ENCODE data around the gene FRMPD2. TPM values are rescaled to one million over a fixed set of nuclear protein-coding genes. Genes with fewer than 3 reads are reported as not detected.
A peak's percentile ranks its signal among the peaks of the same experiment; 100 is the strongest.

The FRMPD2 gene
- total and polyA plus RNA-seq, 2 experiments from 2014 or later, result not detected

DNA sequence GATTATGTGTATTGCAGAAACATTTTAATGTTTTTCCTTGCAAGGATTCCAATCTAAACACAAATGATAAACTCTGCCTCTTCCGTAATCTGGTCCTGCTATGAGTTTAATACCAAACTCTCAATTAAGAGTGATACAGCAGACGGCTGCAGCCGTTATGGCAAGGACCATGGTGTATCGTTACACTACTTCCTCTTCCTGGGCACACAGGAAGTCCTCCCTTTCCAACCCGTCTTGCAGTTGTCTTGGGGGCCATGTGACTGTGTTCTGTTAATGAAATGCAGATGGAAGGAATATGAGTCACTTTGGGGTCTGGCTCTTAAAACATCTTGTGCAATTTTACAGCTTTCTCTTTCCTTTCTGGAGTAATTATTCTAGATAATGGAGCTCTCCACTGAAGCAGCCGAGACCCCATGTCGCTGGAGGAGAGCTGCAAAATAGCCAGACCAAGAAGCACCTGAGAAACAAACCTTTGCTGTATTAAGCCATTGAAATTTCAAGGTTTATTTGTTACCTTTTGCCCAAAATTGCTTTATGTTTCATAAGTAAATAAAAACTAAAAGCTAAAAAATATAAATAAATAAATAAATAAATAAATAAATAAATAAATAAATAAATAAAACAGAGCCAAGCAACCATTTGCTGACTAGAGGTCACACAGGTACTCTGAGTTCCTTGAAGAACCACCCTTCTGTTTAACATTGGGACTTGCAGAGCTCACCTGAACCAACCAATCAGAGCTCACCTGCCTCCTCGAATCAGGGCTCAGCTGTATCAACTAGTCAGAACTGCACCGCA is 74.7 kb downstream of the FRMPD2 start:
- H3F3A ChIP-seq (replicated peaks; ENCODE audit: low read depth), result no peaks in the 10 kb centered on the region
- no peak overlapping the region for H3K4me3 ChIP-seq
- no peaks in the 10 kb centered on the region for H3K36me3 ChIP-seq (ENCODE audit: insufficient read depth)
- DNase-seq (ENCODE audit: low spot score) (no peak), ATAC-seq (no peak)
- Mint-ChIP-seq H3K36me3 (ENCODE audit: low read depth) (no peaks in the 10 kb centered on the region), H3K27ac (no peak overlapping the region), H3K9me3 (no peaks in the 10 kb centered on the region), H3K27me3 (ENCODE audit: insufficient read depth, low read depth, poor library complexity) (no peaks in the 10 kb centered on the region), H3K4me3 (no peak overlapping the region), H3K4me1 (no peaks in the 10 kb centered on the region; the same call in 2 of the 3 replicates)
- H3K27ac ChIP-seq (ENCODE audit: low read depth), result no peak overlapping the region
- no peaks in the 10 kb centered on the region for H3K79me2 ChIP-seq (replicated peaks; ENCODE audit: insufficient read depth)
- TF ChIP-seq ZNF114 (CRISPR knock-in tag; IDR thresholded peaks at IDR 0.05) (no peak), JUNB (IDR thresholded peaks at IDR 0.05; ENCODE audit: unreplicated experiment) (no peak), NANOG (IDR thresholded peaks at IDR 0.05; ENCODE audit: borderline replicate concordance) (no peak), EZH2 (IDR thresholded peaks at IDR 0.05; ENCODE audit: low read depth, unreplicated experiment) (no peak), EZH2phosphoT487 (IDR thresholded peaks at IDR 0.05; ENCODE audit: unreplicated experiment) (no peak), STAT1 (IDR thresholded peaks at IDR 0.05; ENCODE audit: unreplicated experiment) (no peak), CREB1 (CRISPR knock-in tag; IDR thresholded peaks at IDR 0.05; ENCODE audit: low read depth) (no peak), POLR2AphosphoS5 (IDR thresholded peaks at IDR 0.05; ENCODE audit: low read depth) (no peak), ZNF331 (CRISPR knock-in tag; IDR thresholded peaks at IDR 0.05; ENCODE audit: low read depth) (no peak)
- TF ChIP-seq, protein P1, sequence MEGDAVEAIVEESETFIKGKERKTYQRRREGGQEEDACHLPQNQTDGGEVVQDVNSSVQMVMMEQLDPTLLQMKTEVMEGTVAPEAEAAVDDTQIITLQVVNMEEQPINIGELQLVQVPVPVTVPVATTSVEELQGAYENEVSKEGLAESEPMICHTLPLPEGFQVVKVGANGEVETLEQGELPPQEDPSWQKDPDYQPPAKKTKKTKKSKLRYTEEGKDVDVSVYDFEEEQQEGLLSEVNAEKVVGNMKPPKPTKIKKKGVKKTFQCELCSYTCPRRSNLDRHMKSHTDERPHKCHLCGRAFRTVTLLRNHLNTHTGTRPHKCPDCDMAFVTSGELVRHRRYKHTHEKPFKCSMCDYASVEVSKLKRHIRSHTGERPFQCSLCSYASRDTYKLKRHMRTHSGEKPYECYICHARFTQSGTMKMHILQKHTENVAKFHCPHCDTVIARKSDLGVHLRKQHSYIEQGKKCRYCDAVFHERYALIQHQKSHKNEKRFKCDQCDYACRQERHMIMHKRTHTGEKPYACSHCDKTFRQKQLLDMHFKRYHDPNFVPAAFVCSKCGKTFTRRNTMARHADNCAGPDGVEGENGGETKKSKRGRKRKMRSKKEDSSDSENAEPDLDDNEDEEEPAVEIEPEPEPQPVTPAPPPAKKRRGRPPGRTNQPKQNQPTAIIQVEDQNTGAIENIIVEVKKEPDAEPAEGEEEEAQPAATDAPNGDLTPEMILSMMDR (conservative IDR thresholded peaks at IDR 0.05; ENCODE audit: low read depth in 2 of 2), result no peak
- TF ChIP-seq, protein P2, sequence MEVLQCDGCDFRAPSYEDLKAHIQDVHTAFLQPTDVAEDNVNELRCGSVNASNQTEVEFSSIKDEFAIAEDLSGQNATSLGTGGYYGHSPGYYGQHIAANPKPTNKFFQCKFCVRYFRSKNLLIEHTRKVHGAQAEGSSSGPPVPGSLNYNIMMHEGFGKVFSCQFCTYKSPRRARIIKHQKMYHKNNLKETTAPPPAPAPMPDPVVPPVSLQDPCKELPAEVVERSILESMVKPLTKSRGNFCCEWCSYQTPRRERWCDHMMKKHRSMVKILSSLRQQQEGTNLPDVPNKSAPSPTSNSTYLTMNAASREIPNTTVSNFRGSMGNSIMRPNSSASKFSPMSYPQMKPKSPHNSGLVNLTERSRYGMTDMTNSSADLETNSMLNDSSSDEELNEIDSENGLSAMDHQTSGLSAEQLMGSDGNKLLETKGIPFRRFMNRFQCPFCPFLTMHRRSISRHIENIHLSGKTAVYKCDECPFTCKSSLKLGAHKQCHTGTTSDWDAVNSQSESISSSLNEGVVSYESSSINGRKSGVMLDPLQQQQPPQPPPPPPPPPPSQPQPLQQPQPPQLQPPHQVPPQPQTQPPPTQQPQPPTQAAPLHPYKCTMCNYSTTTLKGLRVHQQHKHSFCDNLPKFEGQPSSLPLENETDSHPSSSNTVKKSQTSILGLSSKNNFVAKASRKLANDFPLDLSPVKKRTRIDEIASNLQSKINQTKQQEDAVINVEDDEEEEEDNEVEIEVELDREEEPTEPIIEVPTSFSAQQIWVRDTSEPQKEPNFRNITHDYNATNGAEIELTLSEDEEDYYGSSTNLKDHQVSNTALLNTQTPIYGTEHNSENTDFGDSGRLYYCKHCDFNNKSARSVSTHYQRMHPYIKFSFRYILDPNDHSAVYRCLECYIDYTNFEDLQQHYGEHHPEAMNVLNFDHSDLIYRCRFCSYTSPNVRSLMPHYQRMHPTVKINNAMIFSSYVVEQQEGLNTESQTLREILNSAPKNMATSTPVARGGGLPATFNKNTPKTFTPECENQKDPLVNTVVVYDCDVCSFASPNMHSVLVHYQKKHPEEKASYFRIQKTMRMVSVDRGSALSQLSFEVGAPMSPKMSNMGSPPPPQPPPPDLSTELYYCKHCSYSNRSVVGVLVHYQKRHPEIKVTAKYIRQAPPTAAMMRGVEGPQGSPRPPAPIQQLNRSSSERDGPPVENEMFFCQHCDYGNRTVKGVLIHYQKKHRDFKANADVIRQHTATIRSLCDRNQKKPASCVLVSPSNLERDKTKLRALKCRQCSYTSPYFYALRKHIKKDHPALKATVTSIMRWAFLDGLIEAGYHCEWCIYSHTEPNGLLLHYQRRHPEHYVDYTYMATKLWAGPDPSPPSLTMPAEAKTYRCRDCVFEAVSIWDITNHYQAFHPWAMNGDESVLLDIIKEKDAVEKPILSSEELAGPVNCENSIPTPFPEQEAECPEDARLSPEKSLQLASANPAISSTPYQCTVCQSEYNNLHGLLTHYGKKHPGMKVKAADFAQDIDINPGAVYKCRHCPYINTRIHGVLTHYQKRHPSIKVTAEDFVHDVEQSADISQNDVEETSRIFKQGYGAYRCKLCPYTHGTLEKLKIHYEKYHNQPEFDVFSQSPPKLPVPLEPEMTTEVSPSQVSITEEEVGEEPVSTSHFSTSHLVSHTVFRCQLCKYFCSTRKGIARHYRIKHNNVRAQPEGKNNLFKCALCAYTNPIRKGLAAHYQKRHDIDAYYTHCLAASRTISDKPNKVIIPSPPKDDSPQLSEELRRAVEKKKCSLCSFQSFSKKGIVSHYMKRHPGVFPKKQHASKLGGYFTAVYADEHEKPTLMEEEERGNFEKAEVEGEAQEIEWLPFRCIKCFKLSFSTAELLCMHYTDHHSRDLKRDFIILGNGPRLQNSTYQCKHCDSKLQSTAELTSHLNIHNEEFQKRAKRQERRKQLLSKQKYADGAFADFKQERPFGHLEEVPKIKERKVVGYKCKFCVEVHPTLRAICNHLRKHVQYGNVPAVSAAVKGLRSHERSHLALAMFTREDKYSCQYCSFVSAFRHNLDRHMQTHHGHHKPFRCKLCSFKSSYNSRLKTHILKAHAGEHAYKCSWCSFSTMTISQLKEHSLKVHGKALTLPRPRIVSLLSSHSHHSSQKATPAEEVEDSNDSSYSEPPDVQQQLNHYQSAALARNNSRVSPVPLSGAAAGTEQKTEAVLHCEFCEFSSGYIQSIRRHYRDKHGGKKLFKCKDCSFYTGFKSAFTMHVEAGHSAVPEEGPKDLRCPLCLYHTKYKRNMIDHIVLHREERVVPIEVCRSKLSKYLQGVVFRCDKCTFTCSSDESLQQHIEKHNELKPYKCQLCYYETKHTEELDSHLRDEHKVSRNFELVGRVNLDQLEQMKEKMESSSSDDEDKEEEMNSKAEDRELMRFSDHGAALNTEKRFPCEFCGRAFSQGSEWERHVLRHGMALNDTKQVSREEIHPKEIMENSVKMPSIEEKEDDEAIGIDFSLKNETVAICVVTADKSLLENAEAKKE (CRISPR knock-in tag; IDR thresholded peaks at IDR 0.05), result no peak
- TF ChIP-seq, protein P3, sequence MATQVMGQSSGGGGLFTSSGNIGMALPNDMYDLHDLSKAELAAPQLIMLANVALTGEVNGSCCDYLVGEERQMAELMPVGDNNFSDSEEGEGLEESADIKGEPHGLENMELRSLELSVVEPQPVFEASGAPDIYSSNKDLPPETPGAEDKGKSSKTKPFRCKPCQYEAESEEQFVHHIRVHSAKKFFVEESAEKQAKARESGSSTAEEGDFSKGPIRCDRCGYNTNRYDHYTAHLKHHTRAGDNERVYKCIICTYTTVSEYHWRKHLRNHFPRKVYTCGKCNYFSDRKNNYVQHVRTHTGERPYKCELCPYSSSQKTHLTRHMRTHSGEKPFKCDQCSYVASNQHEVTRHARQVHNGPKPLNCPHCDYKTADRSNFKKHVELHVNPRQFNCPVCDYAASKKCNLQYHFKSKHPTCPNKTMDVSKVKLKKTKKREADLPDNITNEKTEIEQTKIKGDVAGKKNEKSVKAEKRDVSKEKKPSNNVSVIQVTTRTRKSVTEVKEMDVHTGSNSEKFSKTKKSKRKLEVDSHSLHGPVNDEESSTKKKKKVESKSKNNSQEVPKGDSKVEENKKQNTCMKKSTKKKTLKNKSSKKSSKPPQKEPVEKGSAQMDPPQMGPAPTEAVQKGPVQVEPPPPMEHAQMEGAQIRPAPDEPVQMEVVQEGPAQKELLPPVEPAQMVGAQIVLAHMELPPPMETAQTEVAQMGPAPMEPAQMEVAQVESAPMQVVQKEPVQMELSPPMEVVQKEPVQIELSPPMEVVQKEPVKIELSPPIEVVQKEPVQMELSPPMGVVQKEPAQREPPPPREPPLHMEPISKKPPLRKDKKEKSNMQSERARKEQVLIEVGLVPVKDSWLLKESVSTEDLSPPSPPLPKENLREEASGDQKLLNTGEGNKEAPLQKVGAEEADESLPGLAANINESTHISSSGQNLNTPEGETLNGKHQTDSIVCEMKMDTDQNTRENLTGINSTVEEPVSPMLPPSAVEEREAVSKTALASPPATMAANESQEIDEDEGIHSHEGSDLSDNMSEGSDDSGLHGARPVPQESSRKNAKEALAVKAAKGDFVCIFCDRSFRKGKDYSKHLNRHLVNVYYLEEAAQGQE (IDR thresholded peaks at IDR 0.05; ENCODE audit: unreplicated experiment), result no peak
- TF ChIP-seq, protein P4, sequence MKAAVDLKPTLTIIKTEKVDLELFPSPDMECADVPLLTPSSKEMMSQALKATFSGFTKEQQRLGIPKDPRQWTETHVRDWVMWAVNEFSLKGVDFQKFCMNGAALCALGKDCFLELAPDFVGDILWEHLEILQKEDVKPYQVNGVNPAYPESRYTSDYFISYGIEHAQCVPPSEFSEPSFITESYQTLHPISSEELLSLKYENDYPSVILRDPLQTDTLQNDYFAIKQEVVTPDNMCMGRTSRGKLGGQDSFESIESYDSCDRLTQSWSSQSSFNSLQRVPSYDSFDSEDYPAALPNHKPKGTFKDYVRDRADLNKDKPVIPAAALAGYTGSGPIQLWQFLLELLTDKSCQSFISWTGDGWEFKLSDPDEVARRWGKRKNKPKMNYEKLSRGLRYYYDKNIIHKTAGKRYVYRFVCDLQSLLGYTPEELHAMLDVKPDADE (IDR thresholded peaks at IDR 0.05), result no peak
- no peaks in the 10 kb centered on the region for H3K9me2 ChIP-seq (ENCODE audit: insufficient read depth)
- no peaks in the 10 kb centered on the region for H4K20me1 ChIP-seq (replicated peaks; ENCODE audit: insufficient read depth)
- no peaks in the 10 kb centered on the region for H3K27me3 ChIP-seq (ENCODE audit: insufficient read depth)
- peak overlapping the region; percentile 39; the same call in 1 of the 2 replicates for H2AFZ ChIP-seq
- no peak overlapping the region for H3K4me2 ChIP-seq
- no peaks in the 10 kb centered on the region for H3K4me1 ChIP-seq (ENCODE audit: insufficient read depth)

All from GM23338 (cell line).